GM20431 (cell line): ENCODE data around the gene OR2D2.
"Not testable (repeated sequence)": the region's sequence is repeated elsewhere in the genome, so short reads cannot be mapped to it uniquely, and the experiment has no call there.

Experiments
- in situ Hi-C: fragments of 300-500 bp; cut with MseI, MboI; formaldehyde crosslinking; loops from one replicate; pipeline ENCODE4 v1.15.0; 2020; ENCODE audit warnings: low sequenced_read_pairs; ENCODE audit not compliant: unreplicated experiment

Gene OR2D2, protein sequence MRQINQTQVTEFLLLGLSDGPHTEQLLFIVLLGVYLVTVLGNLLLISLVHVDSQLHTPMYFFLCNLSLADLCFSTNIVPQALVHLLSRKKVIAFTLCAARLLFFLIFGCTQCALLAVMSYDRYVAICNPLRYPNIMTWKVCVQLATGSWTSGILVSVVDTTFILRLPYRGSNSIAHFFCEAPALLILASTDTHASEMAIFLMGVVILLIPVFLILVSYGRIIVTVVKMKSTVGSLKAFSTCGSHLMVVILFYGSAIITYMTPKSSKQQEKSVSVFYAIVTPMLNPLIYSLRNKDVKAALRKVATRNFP

DNA sequence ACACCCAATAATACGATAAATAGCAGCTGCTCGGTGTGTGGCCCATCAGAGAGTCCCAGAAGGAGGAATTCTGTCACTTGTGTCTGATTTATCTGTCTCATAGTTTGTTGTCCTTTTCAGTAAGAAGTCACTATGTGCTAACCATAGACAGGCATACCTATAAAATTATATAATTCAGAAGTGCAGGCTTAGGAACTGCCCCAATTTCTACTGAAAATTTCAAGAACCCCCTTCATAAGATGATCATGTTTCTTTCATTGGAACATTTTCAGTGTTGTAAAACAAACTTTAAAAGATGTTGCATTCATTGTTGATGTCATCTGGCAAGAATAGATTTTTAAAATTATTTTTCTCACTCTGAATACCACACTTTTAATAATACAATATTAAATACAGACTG is at the start of gene OR2D2:
TSS of gene OR2D2 (minus strand) at position 101 of the 400 bp plus-strand sequence. CDS start at position 101, 0 bp downstream.
- in situ Hi-C loops: no loop called here

- in situ Hi-C loops: no loop called here
Measured at GRCh38 chr11:6941970-6942369, 49.7 kb upstream of the OR2D2 start.

DNA sequence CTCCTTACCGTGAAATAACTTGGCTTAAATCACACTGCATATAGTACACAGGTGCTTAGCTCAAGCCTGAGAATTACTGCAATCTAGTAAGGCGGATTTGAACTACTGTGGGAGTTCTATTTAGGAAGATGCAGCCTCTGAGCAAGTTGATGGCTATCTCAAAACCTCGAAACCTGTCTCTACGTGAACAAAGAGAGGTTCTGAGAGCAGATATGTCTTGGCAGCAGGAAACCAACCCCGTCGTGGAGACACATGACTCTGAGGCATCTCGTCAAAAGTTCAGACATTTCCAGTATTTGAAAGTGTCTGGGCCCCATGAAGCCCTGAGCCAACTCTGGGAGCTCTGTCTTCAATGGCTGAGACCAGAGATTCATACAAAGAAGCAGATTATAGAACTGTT is 39.8 kb upstream of the OR2D2 start:
- in situ Hi-C loops: no loop called here

DNA sequence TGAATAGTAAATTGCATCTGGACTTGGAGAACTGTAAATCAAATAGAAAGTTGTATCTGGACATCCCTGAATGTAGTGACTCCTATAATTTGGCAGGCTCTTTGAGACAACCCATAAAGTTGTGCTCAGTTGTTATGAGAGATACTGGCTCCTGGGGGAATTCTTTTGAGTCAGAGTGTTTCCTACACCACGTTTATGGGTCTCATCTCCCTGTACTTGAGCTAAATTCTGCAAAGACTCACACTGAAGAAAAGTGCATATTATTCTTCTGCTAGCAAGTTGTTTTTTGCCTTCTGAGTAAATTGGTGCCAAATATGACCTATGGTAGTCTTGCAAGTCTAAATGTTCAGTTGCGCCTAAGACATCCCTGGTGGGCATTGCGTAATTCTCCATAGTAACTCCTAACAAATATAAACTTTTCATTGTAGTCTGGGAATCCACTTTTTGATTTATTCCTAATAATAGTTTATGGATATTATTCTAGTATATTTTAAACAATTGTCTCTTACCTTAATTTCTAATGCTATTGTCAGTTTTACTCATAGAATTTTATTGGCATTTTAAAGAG is 38.9 kb upstream of the OR2D2 start:
- in situ Hi-C loops: no loop called here

DNA sequence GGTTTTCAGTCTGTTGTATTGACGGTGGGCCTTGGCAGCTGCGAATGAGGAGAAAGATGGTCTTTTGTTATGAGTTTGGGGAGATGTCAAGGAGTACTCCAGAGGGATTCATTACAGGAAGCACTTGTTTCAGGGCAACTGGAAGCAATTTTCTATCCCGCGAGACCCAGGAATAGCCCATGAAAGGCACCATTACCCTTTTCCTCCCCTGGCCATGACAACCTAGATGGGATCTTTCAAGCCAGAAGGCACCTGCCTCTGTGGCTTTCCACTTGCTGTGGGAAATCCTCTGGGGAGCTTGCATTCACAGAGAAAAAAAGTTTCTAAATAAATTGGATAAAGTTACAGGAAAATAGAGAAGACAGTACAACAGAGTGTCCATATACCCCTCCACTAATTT is 36.6 kb upstream of the OR2D2 start:
- in situ Hi-C loops: no loop called here

- in situ Hi-C loops: no loop called here
Measured at GRCh38 chr11:6927030-6927617, 34.8 kb upstream of the OR2D2 start.

DNA sequence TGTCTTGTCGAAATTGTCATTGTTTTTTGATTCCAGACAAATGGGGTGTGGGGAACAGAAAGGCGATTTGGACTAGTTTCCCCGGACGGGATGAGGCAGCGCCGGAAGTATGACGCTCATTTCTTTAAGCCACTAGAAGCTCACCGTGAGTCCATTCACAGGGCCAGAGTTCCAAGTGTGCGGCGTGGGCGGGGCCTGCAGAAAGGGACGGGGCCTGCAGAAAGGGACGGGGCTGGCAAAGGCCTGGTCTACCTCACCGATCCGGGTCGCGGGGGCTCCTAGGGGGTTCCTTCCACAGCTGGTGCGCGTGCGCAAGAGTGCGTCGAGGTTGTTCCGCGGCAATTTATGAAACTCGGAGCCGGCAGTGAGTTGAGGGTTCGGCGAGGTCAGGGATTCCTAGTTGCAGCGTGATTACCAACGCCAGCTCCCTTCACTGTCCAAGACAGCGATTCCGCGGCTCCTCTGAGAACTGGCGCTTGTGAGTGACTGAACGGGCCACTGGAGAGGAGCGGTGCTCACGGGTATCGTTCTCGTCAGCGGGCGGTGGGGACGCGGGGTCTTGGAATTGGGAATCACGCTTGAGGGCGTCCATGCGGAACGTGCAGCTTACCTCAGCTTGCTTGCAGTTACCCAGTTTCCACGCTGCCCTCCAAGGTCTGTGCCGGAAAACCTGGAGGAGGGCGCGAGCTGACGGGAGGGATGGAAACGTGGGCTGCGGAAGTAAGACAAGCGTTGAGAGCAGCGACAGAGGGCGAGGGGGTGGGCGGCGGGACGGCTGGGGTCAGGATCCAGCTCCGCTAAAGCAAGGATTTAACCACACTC is 34.1 kb upstream of the OR2D2 start, which contains the start of gene ZNF215:
TSS of gene ZNF215 (plus strand) at position 219 of the 822 bp plus-strand sequence. CDS start 5,847 bp downstream, outside the sequence.
- in situ Hi-C loops: no loop called here

GRCh38 chr11:6925636-6926207 is 33.4 kb upstream of the OR2D2 start:
- in situ Hi-C loops: no loop called here

GRCh38 chr11:6925007-6925577 is 32.8 kb upstream of the OR2D2 start:
- in situ Hi-C loops: no loop called here

DNA sequence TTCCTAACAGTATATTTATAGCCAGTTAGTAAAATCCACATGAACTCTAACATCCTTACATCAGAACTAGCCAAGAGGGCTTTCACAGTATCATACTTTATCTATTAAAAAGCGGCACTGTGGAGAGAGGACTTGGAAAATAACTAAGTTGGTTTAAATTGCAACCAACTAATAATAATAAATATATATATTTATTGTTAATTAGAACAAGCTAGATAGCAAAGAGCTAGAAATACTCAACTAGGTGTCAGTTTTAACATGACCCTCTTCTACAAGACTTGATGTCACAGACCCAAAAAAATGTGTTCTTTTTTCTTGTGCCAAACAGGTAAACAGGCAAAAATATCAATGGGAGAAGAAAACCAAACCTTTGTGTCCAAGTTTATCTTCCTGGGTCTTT is 28.4 kb upstream of the OR2D2 start, which contains the start of gene OR2D3:
TSS of gene OR2D3 (plus strand) at position 301 of the 400 bp plus-strand sequence. CDS start at position 301, 0 bp downstream.
- in situ Hi-C loops: no loop called here

DNA sequence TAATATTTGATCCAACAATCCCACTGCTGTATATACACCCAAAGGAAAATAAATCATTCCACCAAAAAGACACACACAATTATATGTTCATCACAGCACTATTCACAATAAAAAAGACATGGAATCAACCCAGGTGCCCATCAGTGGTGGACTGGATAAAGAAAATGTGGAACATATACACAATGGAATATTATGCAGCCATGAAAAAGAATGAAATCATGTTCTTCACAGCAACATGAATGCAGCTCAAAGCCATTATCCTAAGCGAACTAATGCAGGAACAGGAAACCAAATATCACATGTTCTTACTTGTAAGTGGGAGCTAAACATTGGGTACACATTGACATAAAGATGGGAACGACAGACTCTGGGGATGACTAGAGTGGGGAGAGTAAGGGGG is 27.4 kb upstream of the OR2D2 start:
- in situ Hi-C loops: no loop called here

GRCh38 chr11:6911948-6912347 is 19.6 kb upstream of the OR2D2 start:
- in situ Hi-C loops: no loop called here

- in situ Hi-C loops: no loop called here
Measured at GRCh38 chr11:6911378-6911777, 19.1 kb upstream of the OR2D2 start.

DNA sequence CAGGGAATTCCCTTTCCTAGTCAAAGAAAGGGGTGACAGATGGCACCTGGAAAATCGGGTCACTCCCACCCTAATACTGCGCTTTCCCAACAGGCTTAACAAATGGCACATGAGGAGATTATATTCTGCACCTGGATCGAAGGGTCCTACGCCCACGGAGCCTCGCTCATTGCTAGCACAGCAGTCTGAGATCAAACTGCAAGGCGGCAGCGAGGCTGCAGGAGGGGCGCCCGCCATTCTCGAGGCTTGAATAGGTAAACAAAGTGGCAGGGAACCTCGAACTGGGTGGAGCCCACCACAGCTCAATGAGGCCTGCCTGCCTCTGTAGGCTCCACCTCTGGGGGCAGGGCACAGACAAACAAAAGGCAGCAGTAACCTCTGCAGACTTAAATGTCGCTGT is 12.5 kb upstream of the OR2D2 start:
- in situ Hi-C loops: not testable (repeated sequence)

- in situ Hi-C loops: no loop called here
Measured at GRCh38 chr11:6900327-6900999, 8.2 kb upstream of the OR2D2 start.

GRCh38 chr11:6898911-6899310 is 6.6 kb upstream of the OR2D2 start:
- in situ Hi-C loops: no loop called here

GRCh38 chr11:6895010-6895409 is 2.7 kb upstream of the OR2D2 start:
- in situ Hi-C loops: no loop called here

DNA sequence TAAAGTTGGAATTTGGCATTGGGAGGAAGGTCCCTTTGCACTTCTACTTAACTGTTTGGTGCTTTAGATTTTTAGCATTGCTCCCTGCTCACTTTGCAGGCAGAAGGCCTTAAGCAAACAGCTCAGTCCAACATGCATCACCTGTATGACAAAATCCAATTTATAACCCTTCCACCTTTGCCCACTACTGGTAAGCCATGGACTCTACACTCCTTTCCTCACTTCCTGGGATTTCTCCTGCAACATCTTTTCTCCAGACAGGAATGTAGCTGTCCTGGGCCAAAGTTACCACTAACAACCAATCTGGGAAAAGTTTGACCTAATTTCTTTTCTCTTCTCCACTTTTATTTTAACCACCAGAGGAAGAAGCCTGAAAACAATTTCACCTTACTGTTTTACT is 1.8 kb upstream of the OR2D2 start:
- in situ Hi-C loops: no loop called here

GRCh38 chr11:6889835-6890234 is 2.5 kb downstream of the OR2D2 start:
- in situ Hi-C loops: no loop called here
